Measurements from ENCODE around the gene PPT1. TPM values are rescaled to one million over a fixed set of nuclear protein-coding genes. Genes with fewer than 3 reads are reported as not detected.

Gene PPT1
- total RNA-seq, 1 donor from 2014 or later: 79.6 TPM

- Mint-ChIP-seq H3K36me3 (no peaks in the 10 kb centered on the region), H3K9me3 (peaks cover 5% of the 10 kb centered on the region), H3K4me1 (ENCODE audit: unreplicated experiment) (no peaks in the 10 kb centered on the region), H3K4me3 (no peak overlapping the region), H3K27ac (no peak overlapping the region), H3K27me3 (no peaks in the 10 kb centered on the region)
- TF ChIP-seq CTCF (conservative IDR thresholded peaks at IDR 0.05): no peak
- no peak for DNase-seq (ENCODE audit: extremely low spot score, unreplicated experiment)
Observed at GRCh38 chr1:40133312-40133665, 36.2 kb upstream of the PPT1 start.

- no peak for DNase-seq (ENCODE audit: extremely low spot score, unreplicated experiment)
- no peak for TF ChIP-seq CTCF (conservative IDR thresholded peaks at IDR 0.05)
- Mint-ChIP-seq H3K9me3 (peaks cover 5% of the 10 kb centered on the region), H3K27me3 (no peaks in the 10 kb centered on the region), H3K36me3 (no peaks in the 10 kb centered on the region), H3K4me1 (ENCODE audit: unreplicated experiment) (no peaks in the 10 kb centered on the region), H3K4me3 (no peak overlapping the region), H3K27ac (no peak overlapping the region)
Observed at GRCh38 chr1:40132383-40133311, 35.6 kb upstream of the PPT1 start.

- no peak for TF ChIP-seq CTCF (conservative IDR thresholded peaks at IDR 0.05)
- H3K4me3 Mint-ChIP-seq: no peak overlapping the region
- no peak overlapping the region for H3K27ac Mint-ChIP-seq
- H3K36me3 Mint-ChIP-seq: no peaks in the 10 kb centered on the region
- H3K4me1 Mint-ChIP-seq (ENCODE audit: unreplicated experiment): no peaks in the 10 kb centered on the region
- H3K9me3 Mint-ChIP-seq: peaks cover 5% of the 10 kb centered on the region
- H3K27me3 Mint-ChIP-seq: no peaks in the 10 kb centered on the region
- DNase-seq (ENCODE audit: extremely low spot score, unreplicated experiment): no peak
Observed at GRCh38 chr1:40130892-40131291, 33.8 kb upstream of the PPT1 start.

GRCh38 chr1:40122855-40123254, 25.8 kb upstream of the PPT1 start:
- H3K9me3 Mint-ChIP-seq: no peaks in the 10 kb centered on the region
- no peak overlapping the region for H3K4me3 Mint-ChIP-seq
- H3K27me3 Mint-ChIP-seq: peaks cover 20% of the 10 kb centered on the region
- TF ChIP-seq CTCF (conservative IDR thresholded peaks at IDR 0.05): no peak
- H3K27ac Mint-ChIP-seq: no peak overlapping the region
- no peaks in the 10 kb centered on the region for H3K36me3 Mint-ChIP-seq
- no peaks in the 10 kb centered on the region for H3K4me1 Mint-ChIP-seq (ENCODE audit: unreplicated experiment)
- DNase-seq (ENCODE audit: extremely low spot score, unreplicated experiment): no peak

GRCh38 chr1:40120128-40120527, 23.1 kb upstream of the PPT1 start:
- H3K9me3 Mint-ChIP-seq: no peaks in the 10 kb centered on the region
- H3K4me3 Mint-ChIP-seq: no peak overlapping the region
- no peaks in the 10 kb centered on the region for H3K36me3 Mint-ChIP-seq
- no peaks in the 10 kb centered on the region for H3K4me1 Mint-ChIP-seq (ENCODE audit: unreplicated experiment)
- peaks cover 29% of the 10 kb centered on the region for H3K27me3 Mint-ChIP-seq
- no peak for TF ChIP-seq CTCF (conservative IDR thresholded peaks at IDR 0.05)
- DNase-seq (ENCODE audit: extremely low spot score, unreplicated experiment): no peak
- no peak overlapping the region for H3K27ac Mint-ChIP-seq

Measured in type B pancreatic cell (in vitro differentiated cells).